Inflammatory macrophage treated with lipopolysaccharide for 4 hours (primary cell): ENCODE data around the gene VPS4A.

Experiments used
- DNase-seq: peaks from one replicate; pipeline ENCODE4 v3.0.0-alpha.2; 2020

Gene VPS4A

DNA sequence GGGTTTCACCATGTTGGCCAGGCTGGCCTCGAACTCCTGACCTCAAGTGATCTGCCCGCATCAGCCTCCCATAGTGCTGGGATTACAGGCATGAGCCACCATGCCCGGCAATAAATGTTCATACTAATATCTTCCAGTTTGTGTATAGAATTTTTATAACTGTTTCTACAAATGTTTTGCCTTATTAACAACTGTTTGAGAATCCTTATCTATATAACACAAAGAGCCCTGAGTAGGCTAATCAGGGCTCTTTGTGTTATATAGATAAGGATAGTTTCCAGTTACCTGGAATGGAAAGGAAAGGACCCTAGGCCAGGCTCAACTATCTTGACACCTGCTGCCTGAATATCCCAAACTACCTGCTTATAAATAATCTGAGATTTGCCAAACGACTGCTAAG lies 57.7 kb downstream of the VPS4A start:
- no peak for DNase-seq

DNA sequence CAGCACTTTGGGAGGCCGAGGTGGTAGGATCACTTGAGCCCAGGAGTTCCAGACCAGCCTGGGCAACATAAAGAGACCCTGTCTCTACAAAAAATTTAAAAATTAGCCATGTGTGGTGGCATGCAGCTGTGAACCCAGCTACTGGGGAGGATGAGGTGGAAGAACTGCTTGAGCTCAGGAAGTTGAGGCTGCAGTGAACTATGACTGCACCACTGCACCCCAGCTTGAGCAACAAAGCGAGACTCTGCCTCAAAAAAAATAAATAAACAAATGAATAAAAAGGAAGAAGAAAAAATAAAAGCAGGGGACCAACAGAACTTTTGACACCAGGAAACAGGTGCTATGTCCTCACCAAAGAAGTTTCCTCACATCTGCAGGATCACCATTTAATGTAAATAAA lies 60.4 kb downstream of the VPS4A start:
- DNase-seq = no peak

DNA sequence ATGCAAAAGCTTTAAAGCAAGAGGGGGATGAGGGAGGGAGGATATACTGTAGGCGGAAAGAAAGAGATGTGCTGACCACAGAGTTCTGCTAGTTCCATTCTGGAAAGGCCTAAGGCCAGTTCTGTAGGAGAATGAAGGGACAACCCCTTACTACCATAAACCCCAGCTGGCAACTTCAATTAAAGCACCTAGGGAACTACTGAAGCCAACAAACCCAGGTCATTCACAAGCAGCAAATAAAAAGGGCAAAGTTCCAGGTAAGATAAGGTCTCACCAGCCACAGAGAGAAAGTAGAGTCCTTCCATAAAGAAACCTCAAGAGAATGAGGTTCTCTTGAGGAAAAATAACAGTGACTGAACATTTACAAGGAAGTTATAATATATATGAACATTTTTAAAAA lies 61.9 kb downstream of the VPS4A start:
- DNase-seq = no peak
